Peyer's patch (tissue), 4 donors: ENCODE data around the gene TBL2.

ENCODE experiments used
- CTCF ChIP-seq, 6 experiments: fragments of 450-650 bp in 4 of 6; fragments of 200-600 bp in 2 of 6; sonication (generic) in 1 of 6; IDR thresholded peaks; one replicate each; pipeline ENCODE4 v1.5.1; 2017 to 2019; ENCODE audit warnings: antibody characterized with exemption in 6 of 6, mild to moderate bottlenecking in 3 of 6, moderate library complexity in 1 of 6
- POLR2A ChIP-seq, 2 donors: fragments of 450-650 bp; IDR thresholded peaks; one replicate each; pipeline ENCODE4 v1.5.1; 2017; ENCODE audit warnings: antibody characterized with exemption in 2 of 2, mild to moderate bottlenecking in 2 of 2, moderate library complexity in 2 of 2

- TF ChIP-seq CTCF (IDR thresholded peaks at IDR 0.05) (no peak), POLR2A (IDR thresholded peaks at IDR 0.05) (no peak)
These were observed 36.7 kb downstream of the TBL2 start for GRCh38 chr7:73541722-73542121.
